HK-2 (cell line): ENCODE data around the gene SORCS2.
A peak's percentile ranks its signal among the peaks of the same experiment; 100 is the strongest.

Source experiments
- DNase-seq: peaks from one replicate; pipeline ENCODE4 v3.0.0-alpha.2; 2018; ENCODE audit not compliant: unreplicated experiment

Gene SORCS2

DNA sequence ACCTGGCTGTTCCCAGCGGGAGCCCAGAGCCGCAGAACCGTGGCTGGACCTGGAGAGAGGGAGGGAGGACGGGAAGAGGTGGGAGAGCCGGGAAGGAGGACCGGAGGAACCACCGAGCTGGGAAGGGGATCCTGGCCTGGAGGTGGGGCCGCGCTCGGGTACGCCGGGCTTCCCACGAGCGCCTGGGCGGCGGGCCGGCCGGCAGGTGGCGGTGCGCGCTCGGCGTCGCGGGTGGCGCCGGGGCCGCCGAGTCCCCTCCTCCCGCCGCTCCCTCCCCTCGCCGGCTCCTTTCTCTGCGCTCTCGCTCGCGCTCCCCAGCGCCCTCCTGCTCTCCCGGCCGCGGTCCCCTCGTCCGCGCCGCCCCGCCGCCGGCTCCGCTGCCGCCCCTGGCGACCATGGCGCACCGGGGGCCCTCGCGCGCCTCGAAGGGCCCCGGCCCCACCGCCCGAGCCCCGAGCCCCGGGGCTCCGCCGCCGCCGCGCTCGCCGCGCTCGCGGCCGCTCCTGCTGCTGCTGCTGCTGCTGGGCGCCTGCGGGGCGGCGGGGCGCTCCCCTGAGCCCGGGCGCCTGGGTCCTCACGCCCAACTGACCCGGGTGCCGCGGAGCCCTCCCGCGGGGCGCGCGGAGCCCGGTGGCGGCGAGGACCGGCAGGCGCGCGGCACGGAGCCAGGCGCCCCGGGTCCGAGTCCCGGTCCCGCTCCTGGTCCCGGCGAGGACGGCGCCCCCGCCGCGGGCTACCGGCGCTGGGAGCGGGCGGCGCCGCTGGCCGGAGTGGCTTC, at the start of gene SORCS2:
Gene SORCS2 (plus strand): TSS at position 287 of the 778 bp plus-strand sequence.
- DNase-seq, result peak; percentile 66

DNA sequence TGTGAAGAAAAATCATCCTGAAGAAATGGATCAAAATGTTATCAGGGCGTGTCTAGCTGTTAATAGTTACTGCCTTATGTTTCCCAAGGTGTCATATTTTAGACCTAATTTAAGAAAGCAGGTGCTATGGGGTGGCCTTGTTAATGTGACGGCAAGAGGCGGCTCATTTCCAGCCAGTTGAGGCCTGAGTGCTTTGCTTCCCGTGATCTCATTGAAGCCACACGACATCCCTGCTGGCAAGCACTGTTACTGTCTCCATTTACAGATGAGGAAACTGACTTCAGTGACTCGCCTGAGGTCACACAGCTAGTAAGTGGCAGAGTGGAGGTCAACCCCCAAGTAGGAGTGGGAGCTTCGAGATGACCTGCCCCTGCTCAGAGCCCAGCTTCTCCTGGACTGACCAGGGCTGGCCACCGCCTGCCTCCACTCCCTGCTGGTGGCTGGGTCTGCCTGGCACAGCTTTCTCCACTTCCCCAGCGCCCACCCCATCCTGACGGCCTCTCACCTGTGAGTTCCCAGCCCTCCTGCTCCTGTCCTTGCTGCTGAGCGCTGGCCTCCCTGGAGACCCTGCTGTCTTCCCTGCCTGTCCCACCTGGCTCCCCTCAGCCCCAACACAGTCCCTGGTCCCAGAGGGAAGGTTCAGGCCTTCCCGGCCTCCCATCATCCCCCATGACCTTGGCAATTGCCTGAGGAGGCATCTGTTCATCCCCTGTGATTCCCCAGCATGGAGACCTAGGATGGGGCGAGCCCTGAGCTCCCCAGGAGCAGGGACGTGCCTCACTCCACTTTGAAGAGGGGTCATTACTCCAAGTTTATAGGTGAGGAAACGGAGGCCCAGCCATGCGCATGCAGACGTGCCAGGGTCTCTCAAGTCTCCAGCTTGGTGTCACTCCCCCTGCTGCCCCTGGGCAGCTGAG, 47.7 kb upstream of the SORCS2 start:
- DNase-seq, result no peak

DNA sequence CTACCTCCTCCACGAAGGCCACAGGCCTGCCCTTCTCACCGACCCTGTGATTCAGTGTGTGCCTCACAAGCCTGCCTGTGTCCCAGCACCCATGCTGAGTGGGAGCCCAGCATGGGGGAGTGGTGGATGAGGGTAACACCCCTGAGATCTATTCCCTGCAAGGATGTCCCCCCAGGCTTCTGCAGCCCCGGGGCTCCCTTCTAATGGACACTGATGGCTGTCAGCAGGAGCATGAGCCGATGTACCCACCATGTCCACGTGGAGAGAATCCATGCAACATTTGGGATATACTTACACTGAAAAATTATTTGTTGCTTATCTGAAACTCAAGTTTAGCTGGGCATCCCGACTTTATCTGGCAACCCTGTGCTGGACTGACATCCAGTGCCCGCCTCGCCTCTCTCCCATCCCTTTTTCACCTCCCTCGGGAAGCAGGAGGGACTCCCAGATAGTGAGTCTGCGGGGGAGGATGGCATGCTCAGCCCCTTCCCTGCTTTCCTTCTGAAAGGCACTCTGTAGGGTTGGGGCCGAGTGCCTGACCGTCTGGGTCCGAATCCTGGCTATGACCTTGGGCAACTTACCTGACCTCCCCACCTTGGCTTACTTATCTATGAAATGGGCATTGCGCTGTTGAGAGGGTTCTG, 46.9 kb upstream of the SORCS2 start:
- no peak for DNase-seq

DNA sequence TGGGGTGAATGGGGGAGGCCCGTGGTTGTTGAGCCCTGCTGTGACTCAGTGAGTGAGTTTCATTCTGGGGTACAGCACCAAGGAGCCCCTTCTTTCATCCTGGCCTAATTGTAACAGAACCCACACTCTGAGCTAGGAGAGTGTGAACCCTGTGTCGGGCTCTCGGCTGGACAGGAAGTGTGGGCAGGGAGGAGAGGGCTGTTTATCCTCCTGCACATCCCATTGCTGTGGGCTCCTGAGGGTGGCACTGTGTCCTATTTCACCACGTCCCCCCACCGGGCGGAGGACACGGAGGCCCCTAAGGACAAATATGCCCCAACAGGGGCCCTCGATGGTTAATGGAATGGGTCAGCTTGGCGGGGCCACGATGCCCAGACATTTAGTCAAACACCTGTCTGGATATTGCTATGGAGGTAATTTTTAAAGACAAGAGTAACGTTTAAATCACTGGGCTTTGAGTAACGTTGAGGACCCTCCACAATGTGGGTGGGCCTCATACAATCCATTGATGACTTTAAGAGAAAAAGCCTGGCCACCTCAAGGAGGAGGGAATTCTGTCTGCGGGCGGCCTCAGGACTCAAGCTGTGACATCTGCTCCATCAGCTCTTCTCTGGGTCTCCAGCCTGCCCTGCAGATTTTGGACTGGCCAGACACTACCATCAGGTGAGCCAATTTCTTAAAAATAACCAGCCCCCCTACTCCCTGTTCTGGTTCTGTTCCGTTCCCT, 46.1 kb upstream of the SORCS2 start:
- DNase-seq, result no peak

DNA sequence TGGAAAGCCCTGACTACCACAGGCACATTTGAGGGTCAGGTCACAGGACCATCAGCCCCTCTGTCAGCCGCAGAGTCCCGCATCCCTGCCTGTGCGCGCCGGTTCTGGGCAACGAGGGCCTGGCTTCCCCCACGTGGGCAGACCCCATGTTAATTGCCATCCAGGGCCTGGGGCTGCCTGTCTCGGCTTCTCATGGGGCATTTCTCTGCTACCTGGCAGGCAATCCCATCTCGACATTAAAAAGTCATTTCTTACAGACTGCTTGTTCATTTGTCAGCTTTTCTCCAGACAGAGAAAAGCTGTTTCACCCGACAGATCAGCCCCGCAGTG, 45.6 kb upstream of the SORCS2 start:
- DNase-seq, result no peak

DNA sequence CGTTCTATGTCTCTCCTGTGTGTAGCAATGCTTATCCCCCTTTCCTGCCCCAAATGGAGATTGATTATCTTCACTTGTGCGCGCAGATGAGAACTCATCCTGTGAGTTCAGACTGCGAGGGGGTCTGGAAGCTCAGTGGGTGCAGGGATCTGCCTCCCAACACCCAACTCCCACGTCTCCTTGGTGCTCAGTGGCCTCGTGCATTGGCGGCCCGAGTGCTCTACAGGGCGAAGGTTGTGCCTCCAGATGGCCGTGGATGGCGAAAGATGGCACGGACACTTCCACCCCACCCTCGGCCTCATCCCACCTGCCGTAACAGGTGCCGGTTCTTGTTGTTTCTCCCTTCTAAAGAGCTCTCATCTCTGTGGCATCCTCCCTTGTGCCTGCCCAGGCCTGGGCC, 45.1 kb upstream of the SORCS2 start:
- DNase-seq, result no peak

DNA sequence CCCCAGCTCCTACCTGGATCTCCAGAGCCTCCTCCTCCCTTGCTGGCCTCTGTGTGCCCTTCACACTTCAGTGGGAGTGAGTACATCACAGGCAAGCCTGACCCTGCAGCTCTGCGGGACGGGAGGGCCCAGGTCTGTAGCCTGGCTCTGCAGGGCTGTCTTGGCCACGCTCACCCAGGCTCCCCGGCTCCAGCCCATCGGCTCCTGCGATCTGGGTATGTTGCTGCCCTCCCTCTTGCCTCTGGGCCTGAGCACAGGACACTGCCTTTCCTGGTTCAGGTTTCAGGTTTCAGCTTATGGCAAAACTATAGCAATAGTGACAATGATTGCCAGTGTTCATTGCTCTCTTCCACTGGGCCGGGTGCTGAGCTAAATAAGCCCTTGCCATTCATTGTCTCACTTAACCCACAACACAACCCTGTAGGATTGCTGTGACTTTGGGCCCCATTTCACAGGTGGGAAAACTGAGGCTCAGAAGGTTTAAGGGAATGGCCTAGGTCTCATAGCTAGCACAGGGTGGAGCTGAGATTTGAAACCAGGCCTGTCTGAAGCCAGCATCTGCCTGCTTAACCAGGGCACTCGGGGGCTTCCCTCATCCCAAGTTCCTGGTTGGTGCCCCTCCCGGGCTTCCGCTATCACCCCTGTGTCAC, 44.6 kb upstream of the SORCS2 start:
- no peak for DNase-seq

DNA sequence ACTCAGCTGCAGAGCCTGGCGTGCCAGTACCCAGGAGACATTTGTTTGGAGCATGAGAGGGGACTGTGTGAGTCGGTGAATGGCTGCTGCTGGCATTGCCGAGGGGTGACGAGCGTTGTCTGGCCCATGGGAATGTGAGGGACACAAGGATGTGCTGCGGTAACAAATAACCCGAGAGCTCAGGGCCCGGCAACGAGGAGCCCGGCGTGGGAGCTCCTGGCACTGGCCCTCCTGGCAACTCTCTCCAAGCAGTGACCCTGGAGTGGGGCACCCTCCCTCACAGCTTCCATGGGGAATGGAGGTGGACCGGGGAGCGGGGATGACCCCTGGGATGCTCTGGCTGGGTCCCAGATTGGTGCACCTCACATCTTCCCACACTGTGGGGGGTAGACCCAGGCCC, 44.0 kb upstream of the SORCS2 start:
- no peak for DNase-seq

DNA sequence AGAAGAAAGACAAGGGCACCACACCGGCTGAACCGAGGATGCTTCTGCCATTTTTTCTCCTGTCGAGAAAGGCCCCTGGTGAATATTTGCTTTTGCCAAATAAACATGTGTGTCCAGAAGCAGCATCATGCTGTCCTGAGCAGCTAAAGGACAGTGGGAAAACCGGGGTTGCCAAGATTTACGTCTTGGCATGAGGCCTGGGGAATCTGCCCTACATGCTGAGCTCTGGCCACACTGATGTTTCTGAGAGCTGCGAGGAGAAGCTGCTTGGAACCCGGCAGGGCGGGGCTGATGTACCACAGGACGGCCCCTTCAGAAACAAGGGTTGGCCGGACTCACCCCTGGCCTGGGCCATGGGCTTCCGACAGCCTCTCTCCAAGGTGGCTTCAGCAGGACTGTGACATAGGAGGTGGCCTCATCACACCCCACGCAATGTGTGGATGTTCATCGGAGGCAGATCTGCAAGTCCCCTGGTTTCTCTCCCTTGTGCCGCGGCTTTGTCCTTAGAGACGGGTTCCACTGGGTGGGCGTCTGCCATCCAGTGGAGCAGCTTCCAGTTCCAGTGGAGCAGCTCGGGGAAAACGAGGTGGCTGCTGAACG, 42.2 kb upstream of the SORCS2 start:
- DNase-seq, result no peak

DNA sequence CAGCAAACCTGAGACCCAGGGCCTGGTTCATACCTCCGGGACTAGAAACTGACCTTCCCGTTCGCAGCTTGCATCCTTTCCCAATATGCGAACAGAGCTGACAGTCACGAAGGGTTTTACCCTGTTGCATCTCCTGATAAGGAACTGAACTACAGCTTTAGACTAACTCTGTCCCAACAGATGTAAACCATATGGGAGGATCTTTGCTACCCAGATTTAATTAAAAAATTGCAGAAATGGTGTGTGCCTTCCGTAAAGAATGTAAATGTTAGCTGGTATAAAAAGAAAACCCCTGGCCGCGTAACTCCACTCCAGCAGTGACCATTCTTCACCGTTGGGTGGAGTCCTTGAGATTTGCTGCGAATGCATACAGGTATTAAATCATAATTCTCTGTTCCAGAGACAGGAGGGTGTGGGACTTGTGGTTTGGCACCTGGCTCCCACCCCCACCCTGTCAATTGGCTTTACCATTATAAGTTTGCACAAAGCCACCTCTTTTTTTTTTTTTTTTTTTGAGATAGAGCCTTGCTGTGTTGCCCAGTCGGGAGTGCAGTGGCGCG, 40.6 kb upstream of the SORCS2 start:
- DNase-seq, result no peak

DNA sequence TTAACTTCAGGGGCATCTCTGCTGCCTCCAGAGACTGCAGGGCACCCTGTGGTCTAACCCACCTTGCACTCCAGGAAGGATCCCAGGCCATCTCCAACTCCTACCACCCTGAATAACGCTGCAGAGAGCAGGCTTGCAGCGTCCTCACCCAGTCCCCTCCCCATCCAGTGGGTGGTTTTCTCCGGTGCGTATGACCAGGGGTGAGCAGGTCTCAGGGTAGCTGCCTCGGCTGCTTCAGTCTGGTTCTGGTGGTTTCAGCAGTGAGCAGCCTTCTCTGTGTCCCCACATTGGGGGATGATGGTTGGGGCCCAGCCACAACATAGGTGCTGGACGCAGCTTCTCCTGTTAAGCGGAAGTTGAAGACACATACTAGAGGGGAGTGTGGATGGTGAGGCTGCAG, 38.6 kb upstream of the SORCS2 start:
- DNase-seq, result no peak

DNA sequence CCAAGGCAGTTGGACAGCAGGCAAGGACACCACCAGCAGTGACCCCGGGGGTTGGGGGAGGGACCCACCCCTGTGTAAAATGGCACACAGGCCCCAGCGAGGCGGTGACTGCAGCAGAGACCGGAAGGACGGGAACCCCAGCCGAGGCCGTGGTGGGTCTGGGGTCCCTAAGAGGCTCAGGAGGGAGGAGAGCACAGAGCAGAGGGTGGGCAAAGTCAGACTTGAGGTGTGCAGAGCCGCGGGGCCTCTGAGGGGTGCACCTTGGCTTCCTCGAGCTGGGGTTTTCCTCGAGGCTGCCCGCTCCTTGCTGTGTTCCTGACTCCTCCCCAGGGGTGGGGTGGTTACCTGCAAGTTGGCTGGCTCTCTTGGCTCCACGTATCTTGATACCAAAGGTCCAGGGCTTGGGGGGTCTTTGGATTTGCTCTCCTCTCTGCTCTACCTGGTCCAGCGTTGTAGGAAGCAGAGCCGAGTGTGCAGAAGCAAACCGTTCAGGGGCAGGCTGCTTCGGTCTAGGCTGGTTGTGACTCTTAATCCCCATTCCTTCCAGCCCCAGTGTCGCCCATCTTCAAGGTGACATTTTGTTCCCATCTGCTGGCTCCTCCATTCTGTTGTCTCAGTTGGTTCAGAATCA, 37.9 kb upstream of the SORCS2 start:
- DNase-seq, result no peak

DNA sequence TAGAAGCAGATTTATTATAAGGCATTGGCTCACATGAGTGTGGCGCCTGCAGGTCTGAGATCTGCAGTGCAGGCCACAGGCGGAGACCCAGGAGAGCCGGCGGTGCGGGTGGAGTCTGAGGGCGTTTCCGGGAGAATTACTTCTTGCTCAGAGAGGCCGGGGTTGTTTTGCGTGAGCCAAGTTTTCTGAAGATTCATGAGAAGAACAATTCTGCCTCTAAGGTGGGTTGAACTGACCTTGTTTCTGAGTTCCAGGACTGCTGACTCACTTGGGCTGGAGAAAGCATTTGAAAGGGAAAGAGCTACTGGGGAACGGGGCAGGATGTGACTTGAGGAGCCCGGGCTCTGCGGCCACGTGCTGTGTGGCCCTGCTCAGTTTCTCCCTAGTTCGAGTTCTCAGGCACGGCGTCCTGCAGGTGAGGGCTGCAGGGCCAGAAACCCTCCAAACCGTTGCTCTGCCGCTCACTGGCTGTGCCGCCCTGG, 36.7 kb upstream of the SORCS2 start:
- DNase-seq, result no peak

DNA sequence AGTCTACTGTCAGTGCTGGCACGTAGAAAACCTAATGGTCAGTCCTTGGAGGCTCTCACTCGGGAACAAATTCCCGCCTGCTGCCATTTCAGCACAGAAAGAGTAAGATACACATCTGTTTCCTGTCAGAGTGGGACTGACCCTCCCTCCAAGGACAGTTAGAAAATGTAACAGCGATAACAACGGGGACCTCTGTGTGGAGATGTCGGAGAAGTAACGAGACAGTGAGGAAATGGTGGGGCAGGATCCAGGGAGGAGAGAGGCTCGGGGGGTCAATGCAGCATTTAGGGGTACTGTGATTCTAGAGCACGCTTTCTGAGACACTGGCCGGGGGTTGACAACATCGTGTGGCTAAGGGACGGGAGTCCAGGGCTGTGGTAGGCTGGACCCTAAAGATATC, 36.0 kb upstream of the SORCS2 start:
- DNase-seq, result no peak

DNA sequence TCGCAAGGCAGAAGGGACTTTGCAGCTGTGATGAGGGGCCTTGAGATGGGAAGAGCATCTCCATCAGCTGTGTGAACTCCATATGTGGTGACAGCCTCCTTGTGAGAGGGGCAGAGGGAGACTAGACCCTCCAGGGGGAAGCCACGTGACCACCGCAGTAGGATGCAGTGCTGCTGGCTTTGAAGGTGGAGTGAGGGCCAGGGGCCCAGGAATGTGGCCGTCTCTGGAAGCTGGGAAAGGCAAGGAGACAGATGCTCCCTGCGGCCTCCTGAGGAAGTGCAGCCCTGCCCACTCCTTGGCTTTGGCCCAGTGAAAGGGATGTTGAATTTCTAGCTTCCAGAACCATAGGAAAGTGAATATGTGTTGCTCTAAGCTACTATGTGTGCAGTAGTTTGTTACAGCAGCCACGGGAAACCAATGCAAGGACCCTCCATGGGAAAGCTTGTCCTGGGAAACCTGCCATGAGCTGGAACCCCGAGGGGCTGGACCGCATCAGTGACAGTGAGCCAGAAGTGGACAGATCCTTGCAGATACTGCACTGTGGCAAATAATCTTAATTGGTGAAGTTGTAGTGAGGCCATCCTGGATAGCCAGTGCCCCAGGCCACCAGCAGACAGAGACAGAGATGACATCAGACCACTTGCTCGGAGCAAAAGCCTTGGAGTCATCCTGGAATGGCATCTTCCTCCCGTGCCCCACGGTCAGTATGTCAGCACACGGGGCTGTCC, 35.4 kb upstream of the SORCS2 start:
- no peak for DNase-seq

DNA sequence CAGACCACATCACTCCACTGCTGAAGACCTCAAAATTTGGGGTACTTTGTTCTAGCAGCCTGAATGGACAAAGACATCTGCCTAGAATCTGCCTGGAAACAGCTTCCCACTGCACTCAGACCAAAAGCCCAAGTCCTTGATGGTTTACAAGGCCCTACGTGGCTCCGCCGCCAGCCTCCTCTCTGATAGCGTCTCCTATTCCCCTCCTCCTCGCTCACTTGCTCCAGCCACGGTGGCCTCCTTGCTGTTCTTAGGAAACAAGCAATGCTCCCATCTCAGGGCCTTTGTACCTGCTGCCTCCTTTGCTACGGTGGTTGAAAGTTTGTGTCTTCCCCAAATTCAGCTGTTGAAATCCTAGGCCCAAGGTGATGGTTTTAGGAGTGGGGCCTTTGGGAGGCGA, 34.7 kb upstream of the SORCS2 start:
- DNase-seq, result no peak

DNA sequence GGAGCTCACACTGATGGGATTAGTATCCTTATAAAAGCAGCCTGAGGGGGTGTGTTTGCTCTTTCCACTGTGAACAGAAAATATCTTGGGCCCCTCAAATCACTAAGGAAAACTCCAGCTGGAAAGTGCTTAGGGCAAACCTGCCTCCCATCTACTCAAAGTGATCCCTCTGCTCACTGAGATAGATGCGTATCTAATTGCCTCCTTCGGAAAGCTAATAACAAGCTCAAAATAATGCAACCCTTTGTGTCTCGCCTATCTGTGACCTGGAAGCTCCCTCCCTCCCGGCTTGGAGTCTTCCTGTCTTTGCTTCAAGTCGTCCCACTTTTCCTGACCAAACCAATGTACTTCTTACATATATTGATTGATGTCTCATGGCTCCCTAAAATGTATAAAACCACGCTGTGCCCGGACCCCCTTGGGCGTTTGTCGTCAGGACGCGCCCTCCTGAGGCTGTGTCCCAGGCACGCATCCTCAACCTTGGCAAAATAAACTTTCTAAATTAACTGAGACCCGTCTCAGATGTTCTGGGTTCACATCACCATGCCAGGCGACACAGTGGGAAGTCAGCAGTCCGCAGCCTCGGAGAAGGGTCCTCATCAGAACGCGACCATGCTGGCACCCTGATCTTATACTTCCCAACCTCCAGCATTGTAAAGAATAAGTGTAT, 34.1 kb upstream of the SORCS2 start:
- no peak for DNase-seq

DNA sequence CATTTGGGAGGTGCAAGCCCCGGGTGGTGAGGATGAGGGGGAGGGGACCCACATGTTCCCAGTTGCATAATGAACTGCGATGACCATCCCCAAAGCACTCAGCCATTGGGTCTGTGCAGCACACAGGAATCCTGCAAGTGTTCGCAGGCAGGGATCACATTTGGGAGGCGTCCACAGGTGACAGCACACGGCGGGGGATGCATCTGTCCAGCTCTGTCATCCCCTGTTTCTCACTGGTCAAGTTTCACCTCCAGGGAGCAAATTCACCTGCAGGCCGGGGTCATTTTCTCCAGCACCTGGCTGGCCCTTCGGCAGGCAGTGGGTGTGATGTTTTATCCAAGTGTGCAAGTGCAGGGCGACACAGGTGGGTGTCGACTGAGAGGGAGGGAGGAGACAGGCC, 33.3 kb upstream of the SORCS2 start:
- DNase-seq, result no peak

DNA sequence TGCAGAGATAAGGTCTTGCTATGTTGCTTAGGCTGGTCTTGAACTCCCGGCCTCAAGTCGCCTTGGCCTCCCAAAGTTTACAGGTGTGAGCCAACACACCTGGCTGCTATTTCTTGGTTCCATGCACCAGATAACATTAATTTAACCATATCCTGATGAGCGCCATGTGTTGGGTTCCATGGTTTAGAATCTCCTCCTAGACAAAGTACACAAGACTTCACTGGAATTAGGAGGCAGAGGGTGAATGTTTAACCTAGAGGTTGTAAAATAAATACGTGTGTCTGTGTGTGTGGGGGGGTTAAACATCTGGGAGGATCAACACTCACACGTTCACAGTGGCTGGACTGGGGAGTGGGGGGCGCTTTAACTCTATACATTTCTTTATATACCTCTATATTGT, 32.4 kb upstream of the SORCS2 start:
- no peak for DNase-seq
